Gastrocnemius medialis (tissue), 4 donors: ENCODE results near the gene XPNPEP2.

Experiments used
- POLR2A ChIP-seq, 2 donors: fragments of 450-650 bp; IDR thresholded peaks; one replicate each; pipeline ENCODE4 v1.6.1; 2017; ENCODE audit warnings: antibody characterized with exemption in 2 of 2, mild to moderate bottlenecking in 2 of 2, moderate library complexity in 2 of 2
- TF ChIP-seq, protein P1 (sequence below), 5 experiments: fragments of 450-650 bp in 3 of 5; fragments of 200-600 bp in 2 of 5; sonication (generic) in 2 of 5; IDR thresholded peaks in 4 of 5; conservative IDR thresholded peaks in 1 of 5; 1 replicate in 4 of 5; 2 replicates in 1 of 5; pipeline ENCODE4 v1.5.1; 2016 to 2019; ENCODE audit warnings: antibody characterized with exemption in 5 of 5, mild to moderate bottlenecking in 3 of 5, moderate library complexity in 3 of 5

DNA sequence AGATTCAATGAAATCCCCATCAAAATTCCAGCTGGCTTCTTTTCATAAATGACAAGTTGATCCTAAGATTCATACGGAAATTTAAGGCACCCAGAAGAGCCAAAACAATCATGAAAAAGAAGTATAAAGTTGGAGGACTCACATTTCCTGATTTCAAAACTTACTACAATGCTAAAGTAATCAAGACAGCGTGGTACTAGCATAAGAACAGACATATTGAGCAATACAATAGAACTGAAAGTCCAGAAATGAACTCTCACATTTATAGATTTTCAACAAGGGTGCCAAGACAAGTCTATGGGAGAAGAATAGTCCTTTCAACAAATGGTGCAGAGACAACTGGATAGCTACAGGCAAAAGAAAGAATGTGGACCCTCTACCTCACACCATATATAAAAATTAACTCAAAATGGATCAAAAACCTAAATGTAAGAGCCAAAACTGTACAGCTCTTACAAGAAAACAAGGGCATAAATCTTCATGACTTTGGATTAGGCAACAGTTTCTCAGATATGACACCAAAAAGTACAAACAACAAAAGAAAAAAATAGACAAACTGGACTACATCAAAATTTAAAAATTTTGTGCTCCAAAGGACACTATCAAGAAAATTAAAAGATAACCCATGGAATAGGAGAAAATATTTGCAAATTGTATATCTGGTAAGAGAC is 69.5 kb downstream of the XPNPEP2 start:
- TF ChIP-seq, protein P1, sequence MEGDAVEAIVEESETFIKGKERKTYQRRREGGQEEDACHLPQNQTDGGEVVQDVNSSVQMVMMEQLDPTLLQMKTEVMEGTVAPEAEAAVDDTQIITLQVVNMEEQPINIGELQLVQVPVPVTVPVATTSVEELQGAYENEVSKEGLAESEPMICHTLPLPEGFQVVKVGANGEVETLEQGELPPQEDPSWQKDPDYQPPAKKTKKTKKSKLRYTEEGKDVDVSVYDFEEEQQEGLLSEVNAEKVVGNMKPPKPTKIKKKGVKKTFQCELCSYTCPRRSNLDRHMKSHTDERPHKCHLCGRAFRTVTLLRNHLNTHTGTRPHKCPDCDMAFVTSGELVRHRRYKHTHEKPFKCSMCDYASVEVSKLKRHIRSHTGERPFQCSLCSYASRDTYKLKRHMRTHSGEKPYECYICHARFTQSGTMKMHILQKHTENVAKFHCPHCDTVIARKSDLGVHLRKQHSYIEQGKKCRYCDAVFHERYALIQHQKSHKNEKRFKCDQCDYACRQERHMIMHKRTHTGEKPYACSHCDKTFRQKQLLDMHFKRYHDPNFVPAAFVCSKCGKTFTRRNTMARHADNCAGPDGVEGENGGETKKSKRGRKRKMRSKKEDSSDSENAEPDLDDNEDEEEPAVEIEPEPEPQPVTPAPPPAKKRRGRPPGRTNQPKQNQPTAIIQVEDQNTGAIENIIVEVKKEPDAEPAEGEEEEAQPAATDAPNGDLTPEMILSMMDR (IDR thresholded peaks at IDR 0.05 in 4 of 5, conservative IDR thresholded peaks at IDR 0.05 in 1 of 5) = no peak
- TF ChIP-seq POLR2A (IDR thresholded peaks at IDR 0.05) = no peak
